ENCODE data around the gene ADCY6. TPM values are rescaled to one million over a fixed set of nuclear protein-coding genes. Genes with fewer than 3 reads are reported as not detected.

ADCY6 gene
- total RNA-seq, 1 donor from 2014 or later = 30.0 TPM

DNA sequence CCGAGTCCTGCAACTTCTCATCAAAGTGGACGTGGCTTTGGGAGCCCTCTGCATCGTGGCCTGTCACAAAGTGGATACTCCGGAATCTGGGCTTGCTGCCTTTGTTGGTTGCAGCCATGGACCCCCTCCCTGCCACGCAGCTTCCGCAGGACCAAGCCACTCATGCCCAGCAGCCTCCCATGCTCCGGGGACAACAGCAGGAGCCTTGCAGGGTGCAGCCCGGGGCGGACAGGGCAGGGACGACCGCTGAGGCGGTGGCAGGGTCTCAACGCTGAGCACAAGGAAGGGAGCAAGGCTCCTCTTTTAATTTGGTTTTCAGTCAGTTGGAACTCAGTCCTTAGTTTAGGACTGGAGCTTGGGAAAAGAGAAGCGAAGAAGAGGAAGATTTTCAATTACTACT, 12.1 kb upstream of the ADCY6 start:
- TF ChIP-seq, protein P1, sequence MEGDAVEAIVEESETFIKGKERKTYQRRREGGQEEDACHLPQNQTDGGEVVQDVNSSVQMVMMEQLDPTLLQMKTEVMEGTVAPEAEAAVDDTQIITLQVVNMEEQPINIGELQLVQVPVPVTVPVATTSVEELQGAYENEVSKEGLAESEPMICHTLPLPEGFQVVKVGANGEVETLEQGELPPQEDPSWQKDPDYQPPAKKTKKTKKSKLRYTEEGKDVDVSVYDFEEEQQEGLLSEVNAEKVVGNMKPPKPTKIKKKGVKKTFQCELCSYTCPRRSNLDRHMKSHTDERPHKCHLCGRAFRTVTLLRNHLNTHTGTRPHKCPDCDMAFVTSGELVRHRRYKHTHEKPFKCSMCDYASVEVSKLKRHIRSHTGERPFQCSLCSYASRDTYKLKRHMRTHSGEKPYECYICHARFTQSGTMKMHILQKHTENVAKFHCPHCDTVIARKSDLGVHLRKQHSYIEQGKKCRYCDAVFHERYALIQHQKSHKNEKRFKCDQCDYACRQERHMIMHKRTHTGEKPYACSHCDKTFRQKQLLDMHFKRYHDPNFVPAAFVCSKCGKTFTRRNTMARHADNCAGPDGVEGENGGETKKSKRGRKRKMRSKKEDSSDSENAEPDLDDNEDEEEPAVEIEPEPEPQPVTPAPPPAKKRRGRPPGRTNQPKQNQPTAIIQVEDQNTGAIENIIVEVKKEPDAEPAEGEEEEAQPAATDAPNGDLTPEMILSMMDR (IDR thresholded peaks at IDR 0.05) = no peak
- TF ChIP-seq POLR2A (IDR thresholded peaks at IDR 0.05) (no peak), POLR2AphosphoS5 (IDR thresholded peaks at IDR 0.05; ENCODE audit: insufficient read depth in 1 of 2, low read depth in 1 of 2) (no peak)
- no peak for DNase-seq (ENCODE audit: extremely low spot score in 2 of 2)
- Histone ChIP-seq H3K27me3 (no peaks in the 10 kb centered on the region), H3K36me3 (no peaks in the 10 kb centered on the region), H3K9me3 (no peaks in the 10 kb centered on the region), H3K27ac (no peak overlapping the region), H3K4me3 (no peak overlapping the region), H3K4me1 (no peaks in the 10 kb centered on the region)
- intact Hi-C loops (cut with DNase I) = no loop called here

DNA sequence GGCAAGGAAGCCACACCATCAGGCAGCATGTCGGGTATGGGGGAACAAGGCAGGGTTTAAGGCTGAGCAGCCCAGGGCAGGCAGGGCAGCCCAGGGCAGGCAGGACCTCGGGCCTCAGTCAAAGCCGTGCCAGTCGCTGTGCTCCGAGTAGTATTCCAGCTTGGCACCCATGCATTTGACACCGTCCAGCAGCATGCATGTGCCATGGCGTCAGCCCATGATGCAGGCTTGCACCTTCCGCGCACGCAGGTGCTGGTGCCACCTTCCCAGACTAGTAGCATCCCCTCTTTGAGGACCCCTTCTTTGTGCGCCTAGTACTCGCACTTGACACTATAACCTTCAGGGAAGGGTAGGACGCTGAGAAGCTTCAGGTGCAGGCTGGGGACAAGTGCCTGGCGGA, 11.6 kb upstream of the ADCY6 start:
- H3K9me3 ChIP-seq = no peaks in the 10 kb centered on the region
- TF ChIP-seq POLR2AphosphoS5 (IDR thresholded peaks at IDR 0.05; ENCODE audit: insufficient read depth in 1 of 2, low read depth in 1 of 2) = no peak
- TF ChIP-seq, protein P1 (IDR thresholded peaks at IDR 0.05) = no peak
- TF ChIP-seq POLR2A (IDR thresholded peaks at IDR 0.05) = no peak
- intact Hi-C loops (cut with DNase I) = no loop called here
- H3K4me3 ChIP-seq = no peak overlapping the region
- DNase-seq (ENCODE audit: extremely low spot score in 2 of 2) = peak in 1 of 2 donors; percentile 70
- peaks cover 3% of the 10 kb centered on the region for H3K4me1 ChIP-seq
- H3K27ac ChIP-seq = no peak overlapping the region
- no peaks in the 10 kb centered on the region for H3K36me3 ChIP-seq
- H3K27me3 ChIP-seq = no peaks in the 10 kb centered on the region

DNA sequence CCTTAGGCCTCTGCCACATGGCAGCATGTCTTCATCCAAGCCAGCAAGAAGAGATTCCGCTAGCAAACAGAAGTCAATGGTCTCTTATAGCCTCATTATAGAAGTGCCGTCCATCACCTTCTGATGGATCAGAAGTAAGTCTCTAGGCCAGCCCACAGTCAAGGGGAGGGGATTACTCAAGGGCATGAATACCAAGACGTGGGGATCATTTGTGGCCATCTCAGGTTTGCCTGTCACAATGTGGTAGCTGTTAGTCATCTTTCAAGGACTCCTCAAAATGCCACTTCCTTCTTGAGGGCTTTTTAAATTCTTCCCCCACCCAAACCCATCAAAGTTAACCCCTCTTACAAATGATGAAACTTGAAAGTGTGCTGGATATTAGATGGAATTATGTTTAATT, 8.1 kb upstream of the ADCY6 start:
- Histone ChIP-seq H3K9me3 (no peaks in the 10 kb centered on the region), H3K27me3 (no peaks in the 10 kb centered on the region), H3K4me1 (peaks cover 15% of the 10 kb centered on the region), H3K27ac (no peak overlapping the region), H3K36me3 (no peaks in the 10 kb centered on the region), H3K4me3 (no peak overlapping the region)
- peak in 1 of 2 donors; percentile 81 for DNase-seq (ENCODE audit: extremely low spot score in 2 of 2)
- intact Hi-C loops (cut with DNase I) = loop anchor here (2.0 kb wide), 1 partner anchor 44 kb away; no protein-coding TSS in a partner anchor
- TF ChIP-seq, protein P1 (IDR thresholded peaks at IDR 0.05) = no peak
- TF ChIP-seq POLR2AphosphoS5 (IDR thresholded peaks at IDR 0.05; ENCODE audit: insufficient read depth in 1 of 2, low read depth in 1 of 2) = no peak
- no peak for TF ChIP-seq POLR2A (IDR thresholded peaks at IDR 0.05)

DNA sequence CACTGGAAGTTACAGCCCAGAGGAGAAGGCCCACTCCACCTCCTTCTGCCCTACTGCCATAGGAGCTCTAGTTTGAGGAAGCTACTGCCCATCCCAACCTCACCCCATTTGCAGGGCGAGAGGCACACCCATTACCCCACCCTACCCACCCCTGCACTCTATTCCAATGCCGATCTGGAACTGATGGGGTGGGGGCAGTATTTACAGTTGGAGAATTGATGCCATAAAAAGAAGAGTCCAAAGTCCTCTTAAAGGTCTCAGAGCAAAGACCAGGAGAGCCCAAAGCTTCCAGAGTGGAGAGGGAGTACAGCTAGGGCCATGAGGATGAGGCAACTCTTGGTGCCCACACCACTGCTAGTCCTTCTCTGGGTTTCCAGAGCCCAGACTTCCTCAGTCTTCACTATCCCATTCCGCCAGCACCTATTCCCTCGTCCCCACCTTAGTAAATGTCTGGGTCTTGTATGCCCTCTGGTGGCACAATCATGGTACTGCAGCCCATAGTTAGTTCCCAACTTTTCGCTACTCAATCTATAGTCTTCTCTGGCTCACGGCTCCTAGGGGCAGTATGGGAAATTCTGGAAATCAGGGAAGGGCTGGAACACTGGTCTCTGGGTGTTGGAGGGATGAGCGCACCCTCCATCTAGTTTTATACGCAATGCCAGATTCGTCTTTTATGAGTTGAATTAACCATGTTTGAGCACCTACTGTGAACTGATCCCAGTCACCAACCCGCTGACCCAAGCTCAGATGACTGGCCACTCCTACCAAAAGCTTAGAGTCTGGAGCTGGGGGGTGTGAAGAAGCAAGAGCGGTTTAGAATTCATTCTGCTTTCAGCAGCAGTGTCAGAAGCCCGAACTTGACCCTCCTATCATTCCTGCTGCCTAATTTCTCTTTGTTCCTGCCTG, 6.9 kb upstream of the ADCY6 start:
- intact Hi-C loops (cut with DNase I) = loop anchor here (2.0 kb wide), 1 partner anchor 43 kb away; no protein-coding TSS in a partner anchor
- Histone ChIP-seq H3K27ac (no peak overlapping the region), H3K4me1 (peaks cover 15% of the 10 kb centered on the region), H3K9me3 (no peaks in the 10 kb centered on the region), H3K36me3 (no peaks in the 10 kb centered on the region), H3K4me3 (no peak overlapping the region), H3K27me3 (no peaks in the 10 kb centered on the region)
- peak in 1 of 2 donors; percentile 90 for DNase-seq (ENCODE audit: extremely low spot score in 2 of 2)
- TF ChIP-seq, protein P1 (IDR thresholded peaks at IDR 0.05) = peak; percentile 97 to 99 (median 97)
- no peak for TF ChIP-seq POLR2A (IDR thresholded peaks at IDR 0.05)
- TF ChIP-seq POLR2AphosphoS5 (IDR thresholded peaks at IDR 0.05; ENCODE audit: insufficient read depth in 1 of 2, low read depth in 1 of 2) = peak in 1 of 2 donors; percentile 24

DNA sequence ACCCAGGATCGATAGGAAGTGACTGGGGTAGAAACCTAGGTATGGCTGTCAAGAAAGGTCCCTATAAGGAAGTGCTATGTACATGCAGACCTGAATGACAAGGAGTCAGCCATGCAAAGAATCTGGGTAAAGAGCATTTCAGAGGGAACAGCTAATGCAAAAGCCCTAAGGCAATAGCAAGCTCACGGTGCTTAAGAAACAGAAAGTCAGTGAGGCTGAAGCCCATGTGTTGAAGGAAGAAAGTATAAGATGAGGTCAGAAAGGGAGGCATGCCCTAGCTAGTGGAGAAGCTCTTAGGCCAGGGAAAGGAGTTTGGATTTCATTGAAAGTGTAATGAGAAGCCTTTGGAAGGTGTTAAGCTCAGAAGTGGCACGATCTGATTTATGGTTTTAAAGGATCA, 6.0 kb upstream of the ADCY6 start:
- H3K27ac ChIP-seq = no peak overlapping the region
- TF ChIP-seq, protein P1 (IDR thresholded peaks at IDR 0.05) = no peak
- no peak for TF ChIP-seq POLR2AphosphoS5 (IDR thresholded peaks at IDR 0.05; ENCODE audit: insufficient read depth in 1 of 2, low read depth in 1 of 2)
- TF ChIP-seq POLR2A (IDR thresholded peaks at IDR 0.05) = no peak
- intact Hi-C loops (cut with DNase I) = no loop called here

More for the DNA sequence above, 6.0 kb upstream of the ADCY6 start:
- H3K4me1 ChIP-seq = peaks cover 18% of the 10 kb centered on the region
- H3K36me3 ChIP-seq = no peaks in the 10 kb centered on the region
- no peak overlapping the region for H3K4me3 ChIP-seq
- no peaks in the 10 kb centered on the region for H3K9me3 ChIP-seq
- no peak for DNase-seq (ENCODE audit: extremely low spot score in 2 of 2)
- H3K27me3 ChIP-seq = no peaks in the 10 kb centered on the region

Measured in vagina (tissue), 2 donors.